Activated CD4-positive, alpha-beta T cell treated with anti-CD3 and anti-CD28 coated beads for 4 hours (primary cell): ENCODE data around the gene C3orf49.

Source experiments
- DNase-seq, 2 donors: peaks; one replicate each; pipeline ENCODE4 v3.0.0-alpha.2; 2020

The C3orf49 gene

DNA sequence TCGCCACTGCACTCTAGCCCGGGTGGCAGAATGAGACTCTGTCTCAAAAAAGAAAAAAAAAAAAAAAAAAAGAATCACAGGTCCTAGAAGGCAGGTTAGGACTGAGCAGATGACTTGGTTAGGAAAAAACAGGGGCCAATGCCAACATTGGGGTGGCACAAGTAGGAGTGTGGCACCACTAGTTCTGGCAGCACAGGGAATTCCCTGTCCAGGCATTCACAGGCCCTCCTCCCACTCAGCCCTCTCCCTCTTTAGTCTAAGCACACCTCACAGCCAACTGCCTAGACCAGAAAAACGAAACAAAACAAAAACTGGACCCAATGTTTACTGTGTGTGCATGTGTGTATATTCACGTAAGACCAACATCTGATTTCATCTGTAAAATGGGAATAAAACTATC is 34.0 kb downstream of the C3orf49 start:
- DNase-seq, result no peak

DNA sequence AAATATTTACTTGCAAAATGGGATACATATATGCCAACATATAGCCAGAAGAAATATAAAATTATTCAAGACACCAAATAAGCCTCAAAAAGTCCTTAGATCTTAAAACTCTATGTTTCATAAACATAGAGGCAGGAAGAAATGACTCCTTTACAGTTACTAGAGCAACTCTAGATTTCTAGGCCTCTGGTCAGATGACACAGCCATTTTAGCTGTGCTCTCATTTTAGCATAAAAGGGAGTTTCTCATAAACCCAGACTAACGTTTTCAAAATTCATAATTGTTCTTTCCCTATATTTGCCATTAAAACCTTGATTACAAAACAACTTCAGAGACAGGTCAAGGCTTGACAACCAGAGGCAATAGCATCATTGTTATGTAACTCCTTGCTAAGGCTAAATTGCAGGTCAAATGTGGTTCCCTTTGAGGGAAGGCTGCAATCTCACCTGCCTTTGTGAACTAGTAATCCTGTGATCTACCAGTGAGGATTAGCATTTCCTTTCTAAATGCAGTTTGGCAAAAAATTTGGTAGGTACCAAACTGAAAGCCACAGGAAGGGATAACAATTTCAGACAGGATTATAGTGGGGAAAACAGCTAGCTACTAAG is 36.3 kb downstream of the C3orf49 start:
- DNase-seq, result no peak

DNA sequence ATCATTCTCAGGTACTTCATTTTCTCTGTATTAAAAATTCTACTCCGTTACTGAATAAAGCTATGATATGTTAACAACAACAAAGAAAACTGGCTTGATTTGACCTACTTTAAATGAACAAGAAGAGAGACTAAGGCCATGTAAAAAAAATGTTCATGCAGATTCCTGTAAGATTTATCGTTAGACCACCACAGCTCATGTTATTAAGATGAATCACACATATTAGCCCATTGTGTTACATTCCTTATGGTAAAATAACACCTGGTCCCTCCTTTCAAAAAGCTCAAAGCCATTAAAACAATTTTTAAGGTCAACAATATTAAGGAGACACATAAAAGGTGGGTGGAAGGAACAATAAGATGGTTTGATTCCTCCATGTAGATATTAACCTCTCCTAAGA is 38.2 kb downstream of the C3orf49 start:
- no peak for DNase-seq

DNA sequence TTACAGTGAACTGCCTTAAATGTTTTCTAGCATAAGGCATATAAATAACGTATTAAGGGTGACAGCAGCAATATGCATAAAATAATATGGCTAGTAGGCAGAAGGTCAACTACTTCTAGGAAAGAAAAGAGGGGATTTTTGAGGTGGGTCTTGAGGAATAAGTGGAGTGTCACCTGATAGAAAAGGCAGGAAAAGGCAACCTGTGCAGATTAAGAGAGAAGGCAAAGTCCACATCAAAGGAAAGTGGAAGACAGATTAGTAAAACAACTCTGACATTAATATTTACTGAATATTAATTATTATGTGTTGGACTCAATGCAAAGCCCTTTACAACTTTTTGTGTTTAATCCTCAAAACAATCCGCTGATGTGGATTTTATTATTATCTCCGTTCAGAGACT is 41.7 kb downstream of the C3orf49 start:
- DNase-seq, result no peak

DNA sequence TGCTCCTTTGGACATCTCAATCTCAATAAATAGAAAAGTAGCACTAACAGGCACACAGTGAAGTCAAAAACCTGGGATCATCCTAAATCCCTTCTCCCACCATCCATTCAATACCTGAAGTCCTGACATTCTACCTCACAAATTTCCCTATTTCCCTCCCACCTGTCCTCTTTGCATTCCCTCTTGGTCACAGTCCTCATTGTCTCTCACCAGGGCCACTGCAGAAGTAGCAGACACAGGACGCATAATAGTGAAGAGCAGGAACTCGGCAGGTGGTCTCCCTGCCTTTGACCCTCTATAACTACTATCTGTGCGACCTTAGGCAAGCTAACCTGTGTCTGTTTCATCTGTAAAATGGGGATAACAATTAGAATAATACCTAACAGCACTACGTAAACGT is 42.2 kb downstream of the C3orf49 start:
- DNase-seq, result no peak

DNA sequence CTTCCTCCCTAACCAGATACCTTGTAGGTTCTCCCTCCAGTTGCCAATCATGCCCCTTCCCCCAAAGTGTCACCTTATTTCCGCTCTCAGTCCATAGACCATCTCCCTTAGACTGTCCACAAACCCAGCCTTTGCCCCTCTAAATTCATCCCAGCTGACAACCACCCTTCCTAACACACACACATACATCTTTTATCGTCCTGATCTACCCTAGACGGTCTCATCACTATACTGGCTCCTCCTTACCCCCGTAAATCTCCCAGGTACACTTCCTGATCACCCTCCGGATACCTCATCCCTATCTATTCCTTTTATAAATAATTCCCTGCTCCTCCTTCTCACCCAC is 43.7 kb downstream of the C3orf49 start:
- DNase-seq, result no peak

DNA sequence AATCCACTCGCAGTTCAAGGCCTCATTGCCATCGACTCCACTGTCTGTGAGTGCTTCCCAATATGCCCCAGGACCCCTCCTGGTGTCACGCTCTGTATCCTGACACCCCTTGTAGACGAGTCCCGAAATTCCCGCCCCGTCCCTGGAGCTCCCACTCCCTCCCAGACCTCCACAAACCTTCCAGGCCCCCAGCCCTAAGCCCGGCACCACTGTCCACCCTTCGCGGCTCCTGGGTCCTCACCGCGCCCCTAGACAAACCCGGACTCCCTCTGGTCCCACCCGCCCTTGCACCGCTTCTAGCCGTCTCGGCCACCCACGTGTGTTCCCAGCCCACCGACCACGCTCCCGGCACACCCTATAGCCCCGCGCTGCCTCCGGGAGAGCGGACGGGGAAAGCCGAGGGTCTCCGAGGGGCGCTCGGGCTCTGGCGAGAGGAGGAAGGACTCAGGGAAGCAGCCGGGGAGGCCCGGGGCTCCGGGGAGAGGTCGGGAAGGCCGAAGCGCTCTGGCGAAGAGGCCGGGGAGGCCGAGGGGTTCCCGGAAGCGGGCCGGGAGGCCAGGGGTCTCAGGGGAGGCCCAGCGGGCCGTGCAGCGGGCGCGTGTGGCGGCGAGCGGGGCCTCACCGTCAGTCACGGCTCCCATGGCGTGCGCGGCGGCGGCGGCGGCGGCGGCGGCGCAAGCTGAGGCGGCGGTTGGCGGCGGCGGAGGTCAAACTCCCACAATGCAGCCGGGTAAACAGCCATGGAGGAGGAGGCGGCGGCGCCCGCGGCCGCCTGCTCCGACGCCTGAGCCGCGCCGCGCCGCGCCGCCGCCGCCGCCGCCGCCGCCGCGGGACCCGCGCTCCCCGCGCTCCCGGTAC is 44.3 kb downstream of the C3orf49 start, which contains the start of the genes ATXN7 and THOC7:
Gene ATXN7, plus strand, starts transcription at position 718 of the 858 bp plus-strand sequence. CDS start 48,732 bp downstream, outside the sequence.
Gene THOC7, minus strand, starts transcription at position 656 of the 858 bp plus-strand sequence. Its CDS starts 15 bp downstream, at position 641.
- DNase-seq, result peak; percentile 61 to 69

DNA sequence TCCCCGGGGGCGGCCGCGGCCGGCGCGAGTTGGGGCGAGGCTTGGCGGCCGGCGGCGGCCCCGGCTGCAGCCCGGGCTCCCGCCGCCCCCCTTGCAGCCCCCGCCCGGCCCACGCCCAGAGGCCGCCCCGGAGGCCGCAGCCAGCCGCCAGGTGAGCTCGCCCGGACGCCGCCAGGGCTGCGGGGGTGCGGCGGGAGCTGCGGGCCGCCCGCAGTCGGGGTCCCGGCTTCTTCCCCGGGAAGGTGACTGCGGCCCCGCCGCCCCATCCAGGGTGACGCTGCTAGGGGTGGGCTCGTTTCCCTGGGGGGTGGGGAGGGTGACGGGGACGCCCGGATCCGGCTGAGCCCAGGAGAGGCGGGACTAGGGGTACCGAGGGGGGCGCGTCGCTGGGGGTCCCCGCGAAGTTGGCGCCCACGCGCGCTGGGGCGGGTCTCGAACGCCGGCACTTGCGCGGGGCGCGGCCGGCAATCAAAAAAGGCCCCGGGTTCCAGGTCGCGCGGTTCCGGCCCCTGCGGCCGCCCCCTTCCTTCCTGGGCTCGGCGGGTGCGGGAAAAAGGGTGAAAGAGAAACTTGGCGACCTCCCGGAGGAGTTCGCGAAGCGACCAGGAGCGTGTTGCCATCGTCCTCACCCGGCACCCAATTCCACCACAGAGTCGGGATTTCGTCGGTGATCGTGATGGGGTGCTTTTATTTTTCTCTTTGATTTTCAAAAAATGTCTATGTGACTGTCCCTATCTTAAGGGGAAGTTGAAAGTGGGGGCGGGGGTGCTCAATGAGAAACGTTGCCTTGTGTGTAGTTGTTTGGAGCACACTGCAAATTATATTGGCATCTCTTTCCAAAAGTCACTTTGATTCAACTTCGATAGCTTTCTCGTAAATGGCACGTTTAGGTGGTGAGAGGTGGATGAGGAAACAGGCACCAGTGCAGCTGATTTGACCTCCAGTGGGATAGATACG is 45.2 kb downstream of the C3orf49 start:
- DNase-seq, result peak; percentile 42 to 48

DNA sequence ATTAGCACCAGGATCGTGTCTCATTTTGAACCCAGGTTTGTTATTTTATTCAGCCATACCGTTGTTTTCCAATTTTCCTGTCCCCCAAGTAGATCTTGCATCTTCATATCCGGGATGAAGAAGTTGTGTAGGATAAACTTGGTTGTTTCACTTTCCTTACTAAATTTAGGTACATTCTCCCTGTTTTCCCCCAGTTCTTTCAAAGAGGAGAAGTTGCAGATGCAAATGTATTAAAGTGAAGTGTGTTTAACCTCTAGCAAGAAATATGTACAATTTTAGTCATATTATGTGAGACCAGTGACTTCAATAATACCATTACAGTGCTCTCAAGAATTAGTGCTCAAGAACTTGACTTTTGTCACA is 45.8 kb downstream of the C3orf49 start:
- no peak for DNase-seq

DNA sequence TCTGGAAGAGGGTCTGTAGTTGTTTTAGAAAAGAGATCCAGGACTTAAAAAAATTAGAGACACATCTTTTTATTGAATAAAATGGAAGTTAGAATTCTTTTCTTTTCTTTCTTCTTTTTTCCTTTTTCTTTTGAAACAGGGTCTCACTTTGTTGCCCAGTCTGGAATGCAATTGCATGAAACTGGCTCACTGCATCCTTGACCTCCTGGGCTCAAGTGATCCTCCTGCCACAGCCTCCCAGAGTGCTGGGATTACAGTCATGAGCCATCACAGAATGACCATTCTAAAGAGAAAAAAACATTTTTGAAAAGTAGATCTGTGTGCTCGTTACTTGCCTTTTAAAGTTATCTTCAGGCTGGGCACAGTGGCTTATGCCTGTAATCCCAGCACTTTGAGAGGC is 48.1 kb downstream of the C3orf49 start:
- no peak for DNase-seq

DNA sequence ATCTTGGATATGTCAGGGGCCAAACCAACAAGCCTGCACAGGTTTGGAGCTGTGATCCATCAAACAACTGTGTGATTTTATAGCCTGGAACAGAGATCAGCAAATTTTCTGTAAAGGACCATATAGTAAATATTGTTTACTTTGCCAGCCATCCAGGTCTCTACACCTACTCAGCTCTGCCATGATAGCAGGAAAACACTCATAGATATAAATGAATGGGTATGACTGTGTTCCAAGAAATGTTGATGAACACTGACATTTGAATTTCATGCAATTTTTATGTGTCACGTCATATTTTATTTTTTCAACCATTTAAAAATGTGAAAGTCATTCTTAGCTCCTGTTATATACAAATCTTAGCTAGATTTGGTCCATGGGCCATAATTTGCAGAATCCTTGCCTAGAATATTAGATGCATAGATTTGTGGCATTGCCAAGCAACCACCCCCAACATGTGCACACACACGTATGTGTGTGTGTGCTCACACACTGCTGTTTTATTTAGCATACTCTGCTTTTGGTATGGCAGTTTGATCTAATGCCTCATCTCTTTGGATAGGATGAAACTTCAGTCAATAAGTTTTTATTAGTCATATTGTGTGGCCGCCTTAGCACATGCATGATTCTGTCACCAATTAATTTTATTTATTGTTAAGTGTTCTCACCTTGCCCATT is 51.0 kb downstream of the C3orf49 start:
- DNase-seq, result no peak

DNA sequence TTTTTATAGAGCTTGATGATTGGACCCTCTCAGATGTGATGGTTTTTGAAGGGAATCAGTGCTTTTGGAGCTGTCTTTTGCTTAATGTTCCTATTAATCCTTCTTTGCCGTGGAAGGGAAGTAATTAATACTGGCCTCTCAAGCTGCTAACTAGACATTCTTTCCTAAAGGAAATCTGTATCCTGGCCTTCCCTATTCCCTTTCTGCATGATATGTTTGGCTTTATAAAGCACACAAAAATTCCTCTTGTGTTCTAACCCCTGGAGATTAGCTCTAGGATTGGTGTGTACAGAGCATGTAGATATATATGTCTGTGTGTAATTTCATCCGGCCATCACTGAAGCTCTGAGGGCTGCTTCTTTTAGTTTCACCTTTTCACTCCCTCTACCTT is 51.5 kb downstream of the C3orf49 start:
- no peak for DNase-seq

DNA sequence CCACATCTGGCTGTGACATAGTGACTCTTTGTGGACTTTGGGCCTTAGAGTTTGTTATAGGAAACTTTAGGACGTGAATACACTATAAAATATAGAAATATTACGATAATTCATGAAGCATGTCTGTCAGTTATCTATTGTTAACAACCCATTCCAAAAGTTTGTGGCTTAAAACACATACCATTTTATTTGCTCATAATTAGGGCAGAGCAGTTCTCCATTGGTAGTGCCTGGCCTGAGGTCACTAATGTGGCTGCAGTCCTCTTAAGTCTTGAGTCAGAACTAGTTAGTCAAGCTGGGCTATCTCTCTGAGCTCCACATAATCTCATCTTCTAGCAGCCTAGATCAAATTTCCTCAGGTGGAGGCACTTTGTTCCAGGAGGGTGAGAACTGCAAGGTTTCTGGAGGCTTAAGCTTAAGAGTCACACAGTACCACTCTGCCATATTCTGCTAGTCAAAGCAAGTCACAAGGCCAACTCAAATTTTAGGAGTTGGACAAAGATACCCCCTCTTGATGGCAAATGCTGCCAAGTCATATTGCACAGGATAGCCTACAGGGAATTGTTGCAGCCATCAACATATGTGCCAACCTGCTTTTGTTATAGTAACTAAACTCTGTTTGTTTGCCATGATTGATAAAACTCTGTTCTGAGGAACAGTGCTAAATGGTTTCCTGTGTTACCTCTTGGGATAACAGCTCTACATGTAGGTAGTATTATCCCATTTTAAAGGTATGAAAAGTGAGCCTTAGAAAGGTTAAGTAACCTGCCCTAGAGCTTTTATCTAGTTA is 53.2 kb downstream of the C3orf49 start:
- no peak for DNase-seq

DNA sequence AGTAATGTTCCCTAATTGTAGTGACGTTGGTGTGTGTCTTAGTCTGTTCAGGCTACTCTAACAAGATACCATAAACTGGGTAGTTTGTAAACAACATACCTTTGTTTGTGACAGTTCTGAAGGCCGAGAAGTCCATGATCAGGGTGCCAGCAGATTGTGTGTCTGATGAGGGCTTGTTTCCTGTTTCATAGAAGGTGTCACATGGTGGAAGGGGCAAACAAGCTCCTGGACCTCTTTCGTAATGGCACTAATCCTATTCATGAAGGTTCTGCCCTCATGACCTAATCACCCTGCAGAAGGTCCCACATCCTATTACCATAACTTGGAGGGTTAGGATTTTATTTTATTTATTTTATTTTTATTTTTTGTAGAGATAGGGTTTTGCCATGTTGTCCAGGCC is 55.7 kb downstream of the C3orf49 start:
- DNase-seq, result no peak

DNA sequence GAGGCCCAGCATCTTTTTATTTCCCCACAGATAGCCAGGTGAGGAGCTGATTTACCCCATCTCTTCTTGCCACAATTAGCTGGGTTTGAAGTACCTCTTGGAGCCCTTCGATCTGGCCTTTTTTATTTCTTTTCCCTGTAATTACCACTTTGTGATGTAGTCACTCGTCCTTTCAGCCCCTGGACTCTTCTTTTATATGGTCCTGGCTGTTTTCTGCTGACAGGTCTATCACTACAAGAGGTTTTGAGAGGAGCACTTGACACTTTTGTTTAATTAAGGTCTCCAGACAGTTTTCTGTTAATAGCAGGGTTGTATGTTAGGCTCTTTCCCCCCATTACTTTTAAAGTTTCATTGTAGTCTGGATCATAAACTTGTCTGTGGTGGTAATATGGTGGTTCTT is 56.4 kb downstream of the C3orf49 start:
- no peak for DNase-seq

DNA sequence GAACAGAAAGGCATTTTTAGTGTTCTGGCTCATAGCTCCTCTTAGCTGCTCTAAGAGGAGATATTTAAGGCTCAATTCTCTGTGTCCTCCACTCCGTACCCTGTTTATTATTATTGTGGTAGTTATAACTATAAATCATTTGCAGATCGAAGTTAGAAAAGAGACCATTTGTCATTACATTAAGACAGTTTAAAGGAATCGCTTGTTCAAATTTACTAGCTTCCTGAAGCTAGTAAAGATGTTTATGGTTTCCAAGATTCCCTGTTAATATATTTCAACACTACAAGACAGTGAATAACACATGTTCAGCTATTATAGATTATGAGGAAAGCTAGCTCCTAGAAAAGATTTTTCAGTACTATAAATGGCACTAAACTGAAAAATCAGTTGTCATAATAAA is 57.2 kb downstream of the C3orf49 start:
- DNase-seq, result no peak

DNA sequence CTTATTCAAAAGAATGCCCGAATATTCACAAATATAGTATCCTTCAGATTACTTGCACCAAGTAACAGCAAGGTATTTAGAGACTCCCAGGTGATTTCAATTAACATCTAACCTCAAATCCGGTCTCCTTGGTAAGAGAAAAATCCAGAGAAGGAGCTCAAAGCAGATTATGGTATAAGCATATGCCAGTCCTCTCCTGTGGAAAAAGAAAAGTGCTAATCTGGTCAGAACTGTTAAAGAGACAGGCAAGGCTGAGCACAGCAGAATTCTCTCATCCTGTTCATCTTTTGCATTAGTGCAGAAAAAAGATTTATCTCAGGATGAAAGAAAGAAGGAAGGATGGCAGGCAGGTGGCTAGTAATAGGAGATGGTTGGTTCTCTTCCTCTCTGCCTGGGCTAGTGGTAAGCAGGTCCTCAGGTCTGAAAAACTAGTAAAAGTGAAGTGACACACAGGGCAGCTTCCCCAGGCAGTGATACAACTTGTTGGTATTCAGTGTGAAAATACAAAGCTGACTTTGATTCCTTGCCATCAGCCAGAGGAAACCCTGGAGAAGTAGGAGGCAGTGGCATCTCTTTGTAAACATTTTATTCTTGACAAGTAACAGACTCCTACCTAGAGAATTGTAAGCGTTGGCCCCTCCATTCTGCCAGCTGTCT is 58.8 kb downstream of the C3orf49 start:
- no peak for DNase-seq

DNA sequence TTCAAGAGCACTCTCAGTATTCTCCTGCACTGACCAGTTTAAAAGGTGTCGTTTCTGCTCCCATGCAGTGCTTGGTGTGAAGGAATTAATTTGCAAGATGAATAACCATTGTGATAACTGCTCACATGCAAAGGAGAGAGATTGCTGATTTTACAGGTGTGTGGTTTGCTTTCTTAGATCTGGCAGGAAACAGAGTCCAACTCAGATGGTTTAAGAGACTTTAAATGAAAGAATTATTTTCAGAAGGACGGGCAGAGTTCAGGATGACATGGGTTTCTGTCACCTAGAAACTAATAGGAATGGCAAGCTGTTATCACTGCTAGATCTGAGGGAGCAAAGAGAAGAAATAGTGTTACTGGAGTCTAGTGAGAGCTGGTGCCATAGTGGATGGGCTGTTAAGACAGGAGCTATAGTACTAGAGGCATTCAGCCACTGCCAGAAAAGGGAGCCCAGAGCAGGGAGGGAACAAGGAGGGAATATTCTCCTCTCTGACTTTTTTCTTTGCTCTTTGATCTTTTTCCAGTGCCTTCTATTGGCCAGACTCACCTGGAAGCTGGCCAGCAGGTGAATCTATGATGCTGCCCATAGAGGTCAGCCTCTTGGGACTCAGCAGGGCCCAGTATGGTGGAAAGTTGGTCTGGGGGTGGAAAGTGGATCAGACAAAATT is 59.4 kb downstream of the C3orf49 start:
- no peak for DNase-seq

DNA sequence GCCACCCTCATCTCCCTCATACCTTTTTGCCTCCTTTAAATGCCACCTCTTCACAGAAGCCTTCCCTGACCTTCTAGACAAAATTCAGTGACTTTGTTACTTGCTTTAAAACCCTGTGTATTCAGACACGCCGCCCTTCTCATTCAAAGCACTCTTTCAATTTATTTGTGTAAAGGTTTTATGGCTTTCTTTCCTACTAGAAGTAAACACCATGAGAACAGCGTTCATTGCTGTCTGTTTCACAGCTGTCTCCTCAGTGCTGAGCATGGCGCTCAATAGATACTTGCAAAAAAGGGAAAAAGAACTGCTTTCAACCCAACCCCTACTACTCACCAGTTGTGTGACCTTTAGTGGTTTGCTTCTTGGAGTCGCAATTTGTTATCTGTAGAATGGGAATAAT is 61.6 kb downstream of the C3orf49 start:
- no peak for DNase-seq

DNA sequence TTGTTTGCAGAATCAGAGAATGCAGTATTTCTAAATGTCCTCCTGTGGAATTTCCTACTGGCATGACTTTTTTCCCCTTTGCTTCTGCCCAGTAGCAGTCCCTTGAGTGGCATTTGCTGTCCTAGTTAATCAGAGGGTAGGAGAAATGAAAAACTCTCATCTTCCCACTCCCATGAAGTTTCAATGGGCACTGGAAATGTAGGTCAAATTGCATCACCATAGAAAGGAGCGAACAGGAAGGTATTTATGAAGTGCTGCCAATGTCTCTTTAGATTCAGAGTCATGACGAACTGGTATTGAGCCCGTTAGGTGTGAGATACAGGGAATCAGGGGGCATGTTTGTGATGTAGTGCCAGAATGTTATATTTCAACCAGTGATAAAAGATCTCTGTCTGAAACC is 67.8 kb downstream of the C3orf49 start:
- DNase-seq, result no peak

DNA sequence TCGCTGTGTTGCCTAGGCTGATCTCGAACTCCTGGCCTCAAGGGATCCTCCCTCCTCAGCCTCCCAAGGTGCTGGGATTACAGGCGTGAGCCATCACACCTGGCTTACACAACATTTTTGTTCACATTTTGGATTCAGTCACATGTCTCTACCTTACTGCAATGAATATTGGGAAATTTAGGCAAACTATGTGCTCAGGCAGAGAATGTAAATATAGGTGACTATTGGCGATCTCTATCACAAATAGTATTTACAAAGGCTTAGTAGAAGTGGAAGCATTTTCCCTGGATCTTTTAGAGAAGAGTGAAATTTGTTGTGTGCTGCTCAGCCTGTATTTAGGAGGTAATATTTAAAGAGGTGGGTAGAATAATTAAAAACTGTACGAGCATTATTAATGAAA is 72.4 kb downstream of the C3orf49 start:
- no peak for DNase-seq
